HEK293T (cell line): ENCODE data around the gene CDHR3.

Source experiments
- ARNT ChIP-seq: fragments of 450-650 bp; IDR thresholded peaks from 2 replicates; pipeline ENCODE4 v1.6.1; 2017; ENCODE audit warnings: mild to moderate bottlenecking
- ELF4 ChIP-seq: fragments of 450-650 bp; IDR thresholded peaks from 2 replicates; pipeline ENCODE4 v1.6.1; 2017; ENCODE audit warnings: antibody characterized with exemption
- NFRKB ChIP-seq: fragments of 450-650 bp; IDR thresholded peaks from 2 replicates; pipeline ENCODE4 v1.6.1; 2016; ENCODE audit warnings: mild to moderate bottlenecking, moderate library complexity
- SP1 ChIP-seq: fragments of 450-650 bp; IDR thresholded peaks from 2 replicates; pipeline ENCODE4 v1.6.1; 2017
- TARDBP ChIP-seq: fragments of 450-650 bp; IDR thresholded peaks from 2 replicates; pipeline ENCODE4 v1.6.1; 2016

GRCh38 chr7:106054971-106055532, 92.0 kb downstream of the CDHR3 start:
- TF ChIP-seq TARDBP = no peak
- TF ChIP-seq SP1 = no peak
- no peak for TF ChIP-seq ARNT
- TF ChIP-seq NFRKB = no peak
- no peak for TF ChIP-seq ELF4
